ENCODE results near the gene LY6G6D. TPM values are rescaled to one million over a fixed set of nuclear protein-coding genes. Genes with fewer than 3 reads are reported as not detected.
A peak's percentile ranks its signal among the peaks of the same experiment; 100 is the strongest.

The LY6G6D gene
- total RNA-seq, 1 experiment from 2014 or later: not detected

- no peak for TF ChIP-seq ATF2 (CRISPR knock-in tag; IDR thresholded peaks at IDR 0.05; ENCODE audit: borderline replicate concordance, low read depth)
- TF ChIP-seq ZNF281 (CRISPR knock-in tag; IDR thresholded peaks at IDR 0.05): no peak
- TF ChIP-seq GRHL2 (CRISPR knock-in tag; IDR thresholded peaks at IDR 0.05; ENCODE audit: insufficient replicate concordance, severe bottlenecking): no peak
- no peak for TF ChIP-seq PREB (CRISPR knock-in tag; IDR thresholded peaks at IDR 0.05; ENCODE audit: borderline replicate concordance)
- TF ChIP-seq AR (CRISPR knock-in tag; IDR thresholded peaks at IDR 0.05): no peak
- no peak for TF ChIP-seq EMX1 (CRISPR knock-in tag; IDR thresholded peaks at IDR 0.05)
- TF ChIP-seq NFATC4 (CRISPR knock-in tag; IDR thresholded peaks at IDR 0.05): no peak
- no peak for TF ChIP-seq E2F1 (CRISPR knock-in tag; IDR thresholded peaks at IDR 0.05)
- no peak for TF ChIP-seq ZNF671 (CRISPR knock-in tag; IDR thresholded peaks at IDR 0.05)
- TF ChIP-seq USF1 (CRISPR knock-in tag; IDR thresholded peaks at IDR 0.05): no peak
- no peak for TF ChIP-seq GTF2I (CRISPR knock-in tag; conservative IDR thresholded peaks at IDR 0.05)
- TF ChIP-seq PRRX2 (CRISPR knock-in tag; IDR thresholded peaks at IDR 0.05): no peak
- no peak for TF ChIP-seq NFE2L1 (CRISPR knock-in tag; IDR thresholded peaks at IDR 0.05)
- H3K27me3 Mint-ChIP-seq (ENCODE audit: low read depth): no peaks in the 10 kb centered on the region; the same call in 1 of the 2 replicates
- H3K4me1 Mint-ChIP-seq: peaks cover 41% of the 10 kb centered on the region
- ATAC-seq (no peak), DNase-seq (ENCODE audit: low spot score) (no peak)
- no peak overlapping the region for H3K27ac Mint-ChIP-seq
- ChIA-PET CTCF (interaction anchor here (0.6 to 2.3 kb wide), 10 partner anchors 11 to 482 kb away, joined by 3 to 24 read pairs (median 4); partner anchors contain the start of genes DDAH2 and VARS1), POLR2A (interaction anchor here (0.8 to 1.5 kb wide), 3 partner anchors 14 to 114 kb away, joined by 3 to 6 read pairs (median 4); partner anchors contain the start of gene HSPA1B)
- H3K9me3 Mint-ChIP-seq: no peaks in the 10 kb centered on the region
- H3K36me3 Mint-ChIP-seq: no peaks in the 10 kb centered on the region
- no peak overlapping the region for H3K4me3 Mint-ChIP-seq
Measured at GRCh38 chr6:31713465-31713864, 1.7 kb upstream of the LY6G6D start.

GRCh38 chr6:31713991-31714684 lies 1.0 kb upstream of the LY6G6D start:
- peak; percentile 39 for ATAC-seq
- Mint-ChIP-seq H3K9me3 (no peaks in the 10 kb centered on the region), H3K4me1 (peaks cover 46% of the 10 kb centered on the region), H3K4me3 (no peak overlapping the region), H3K27me3 (ENCODE audit: low read depth) (no peaks in the 10 kb centered on the region; the same call in 1 of the 2 replicates), H3K27ac (no peak overlapping the region), H3K36me3 (no peaks in the 10 kb centered on the region)
- ChIA-PET CTCF (interaction anchor here (0.5 to 2.3 kb wide), 13 partner anchors 10 to 482 kb away, joined by 3 to 24 read pairs (median 4); partner anchors contain the start of genes ABHD16A, DDAH2 and VARS1), POLR2A (interaction anchor here (0.8 to 1.5 kb wide), 3 partner anchors 13 to 113 kb away, joined by 3 to 6 read pairs (median 4); partner anchors contain the start of gene HSPA1B)
- DNase-seq (ENCODE audit: low spot score): no peak
- TF ChIP-seq ZNF532 (CRISPR knock-in tag; IDR thresholded peaks at IDR 0.05; ENCODE audit: borderline replicate concordance): no peak
- TF ChIP-seq CDX4 (CRISPR knock-in tag; IDR thresholded peaks at IDR 0.05; ENCODE audit: borderline replicate concordance): no peak
- no peak for TF ChIP-seq TCF7 (CRISPR knock-in tag; IDR thresholded peaks at IDR 0.05; ENCODE audit: low read depth)

All from WTC11 (cell line).